GM19395 (cell line): Measurements from ENCODE around the gene WRNIP1.

Source experiments
- ATAC-seq: cut with Tn5 transposase; IDR thresholded peaks from one replicate; pipeline ENCODE4 v1.9.1; 2021; ENCODE audit warnings: mild to moderate bottlenecking, moderate library complexity; ENCODE audit not compliant: unreplicated experiment

WRNIP1 gene

DNA sequence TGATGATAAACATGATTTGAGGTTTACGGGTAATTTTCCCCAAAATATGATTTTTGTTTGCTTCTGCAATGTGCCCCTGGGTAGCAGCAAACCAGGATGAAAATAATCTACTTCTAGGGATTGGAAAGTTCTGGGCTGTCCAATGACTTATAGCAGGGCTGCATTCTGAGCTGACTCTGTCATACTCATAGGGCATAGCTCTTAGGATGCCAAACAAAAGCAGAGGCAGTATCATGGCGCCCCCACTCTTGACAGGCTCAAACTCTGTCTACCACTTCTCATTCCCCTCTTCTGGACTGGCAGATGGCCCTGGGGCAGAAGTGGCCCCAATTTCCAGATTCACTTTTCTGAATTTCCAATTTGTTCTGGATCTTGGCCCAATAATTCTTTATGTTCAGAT lies 66.2 kb downstream of the WRNIP1 start:
- ATAC-seq: no peak

DNA sequence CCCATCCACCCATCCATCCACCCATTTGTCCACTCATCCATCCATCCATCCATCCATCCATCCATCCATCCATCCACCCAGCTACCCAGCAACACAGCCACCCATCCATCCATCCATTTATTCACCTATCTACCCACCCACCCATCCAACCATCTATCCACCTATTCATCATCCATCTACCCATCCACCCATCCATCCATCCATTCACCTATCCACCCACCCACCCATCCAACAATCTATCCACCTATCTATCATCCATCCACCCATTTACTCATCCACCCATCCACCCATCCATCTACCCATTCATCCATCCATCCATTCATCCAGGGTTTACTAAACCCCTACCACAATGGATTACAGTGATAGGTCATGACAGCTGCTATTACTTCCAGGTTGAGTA lies 69.1 kb downstream of the WRNIP1 start:
- no peak for ATAC-seq
